SK-N-SH treated with all-trans-retinoic acid at 6 μM for 48 hours (cell line): Measurements from ENCODE around the gene SOX1.

ENCODE experiments used
- CREB5 ChIP-seq: fragments of 250-450 bp; sonication (Bioruptor Pico); IDR thresholded peaks from 2 replicates; pipeline ENCODE4 v1.5.1; 2020; ENCODE audit warnings: low read depth, mild to moderate bottlenecking, moderate library complexity
- OSR1 ChIP-seq: fragments of 250-450 bp; sonication (Bioruptor Pico); IDR thresholded peaks from 2 replicates; pipeline ENCODE4 v1.8.0; 2022; ENCODE audit warnings: moderate library complexity, mild to moderate bottlenecking, inconsistent platforms
- PPARA ChIP-seq: fragments of 250-450 bp; sonication (Bioruptor Pico); IDR thresholded peaks from 2 replicates; pipeline ENCODE4 v1.5.0; 2020; ENCODE audit warnings: mild to moderate bottlenecking, borderline replicate concordance

GRCh38 chr13:112071723-112072533, 5.0 kb downstream of the SOX1 start:
- no peak for TF ChIP-seq CREB5 (CRISPR knock-in tag)
- TF ChIP-seq OSR1 (CRISPR knock-in tag), result no peak
- TF ChIP-seq PPARA (CRISPR knock-in tag), result no peak
